HepG2 (cell line): ENCODE data around the gene MCAT. TPM values are rescaled to one million over a fixed set of nuclear protein-coding genes. Genes with fewer than 3 reads are reported as not detected.

Experiments
- ADNP ChIP-seq: sonication (generic); formaldehyde crosslinking; IDR thresholded peaks from 2 replicates; pipeline ENCODE4 v1.4.0; 2020; ENCODE audit warnings: missing genetic modification reagents
- ASH2L ChIP-seq: fragments of 300-600, 200-600 bp; sonication (generic); IDR thresholded peaks from 2 replicates; pipeline ENCODE4 v1.7.0; 2017; ENCODE audit warnings: low read depth, mild to moderate bottlenecking, moderate library complexity, mixed read lengths, low read length; ENCODE audit not compliant: insufficient read length
- ATF7 ChIP-seq, 2 experiments: fragments of 450-650 bp in 1 of 2; sonication (generic) in 1 of 2; formaldehyde crosslinking in 1 of 2; IDR thresholded peaks; 2 replicates each; pipeline versions ENCODE4 v1.4.0 to v1.6.1; 2016 to 2020; ENCODE audit warnings: antibody characterized with exemption in 1 of 2, mild to moderate bottlenecking in 1 of 2, missing genetic modification reagents in 1 of 2
- ATF7-NPFF ChIP-seq: sonication (generic); formaldehyde crosslinking; IDR thresholded peaks from 2 replicates; pipeline ENCODE4 v1.8.1; 2023; ENCODE audit warnings: mild to moderate bottlenecking, low read depth, missing genetic modification reagents, moderate library complexity
- PAF1 ChIP-seq: IDR thresholded peaks from 2 replicates; pipeline ENCODE4 v1.6.1; 2016; ENCODE audit warnings: missing genetic modification reagents, missing compliant biosample characterization
- PHF21A ChIP-seq: sonication (generic); formaldehyde crosslinking; IDR thresholded peaks from 2 replicates; pipeline ENCODE4 v1.5.0; 2020; ENCODE audit warnings: mild to moderate bottlenecking, missing genetic modification reagents
- RARG ChIP-seq: sonication (generic); formaldehyde crosslinking; IDR thresholded peaks from 2 replicates; pipeline ENCODE4 v1.4.0; 2020; ENCODE audit warnings: low read depth, mild to moderate bottlenecking, missing genetic modification reagents
- XBP1 ChIP-seq: sonication (generic); formaldehyde crosslinking; IDR thresholded peaks from 2 replicates; pipeline ENCODE4 v1.5.0; 2020; ENCODE audit warnings: missing genetic modification reagents
- ZBTB21 ChIP-seq: sonication (generic); formaldehyde crosslinking; IDR thresholded peaks from 2 replicates; pipeline ENCODE4 v1.4.0; 2020; ENCODE audit warnings: missing genetic modification reagents
- ZFP41 ChIP-seq: sonication (generic); formaldehyde crosslinking; IDR thresholded peaks from 2 replicates; pipeline ENCODE4 v1.4.0; 2020; ENCODE audit warnings: mild to moderate bottlenecking, missing genetic modification reagents, borderline replicate concordance
- ZFX ChIP-seq: sonication (generic); formaldehyde crosslinking; IDR thresholded peaks from 2 replicates; pipeline ENCODE4 v1.4.0; 2020; ENCODE audit warnings: mild to moderate bottlenecking, low read depth, missing genetic modification reagents, moderate library complexity
- ZNF546 ChIP-seq: sonication (generic); formaldehyde crosslinking; conservative IDR thresholded peaks from 2 replicates; pipeline ENCODE4 v1.8.1; 2023; ENCODE audit warnings: mild to moderate bottlenecking, missing genetic modification reagents
- ZNF605 ChIP-seq: sonication (generic); formaldehyde crosslinking; IDR thresholded peaks from 2 replicates; pipeline ENCODE4 v1.8.0; 2022; ENCODE audit warnings: mild to moderate bottlenecking, missing genetic modification reagents
- polyA plus RNA-seq, 8 experiments: library from polyadenylated mRNA; depleted of rRNA in 3 of 8; stranded (reverse) in 7 of 8; unstranded in 1 of 8; fragments of >200 nt; fragmentation: Illumina TruSeq in 4 of 8; extraction: Trizol in 4 of 8; gene quantifications; 2 replicates each; pipeline versions ENCODE4 v1.2.1 to v1.2.3, GENCODE V29; 2011 to 2016; ENCODE audit warnings: low read depth in 4 of 8, missing spikeins in 1 of 8, mixed read lengths in 1 of 8; ENCODE audit not compliant: insufficient read depth in 1 of 8
- total RNA-seq, 5 experiments: library from RNA; depleted of rRNA; stranded (reverse); fragments of >200 nt; fragmentation: Illumina TruSeq; extraction: Trizol; gene quantifications; 2 replicates each; pipeline ENCODE4 v1.2.3, GENCODE V29; 2016; ENCODE audit warnings: low read depth in 1 of 5
- TF ChIP-seq, protein P1 (sequence below): IDR thresholded peaks from 2 replicates; pipeline ENCODE4 v1.6.1; 2016; ENCODE audit warnings: mild to moderate bottlenecking, missing biosample characterization, missing genetic modification reagents
- TF ChIP-seq, protein P2 (sequence below): fragments of 450-650 bp; IDR thresholded peaks from 2 replicates; pipeline ENCODE4 v1.6.1; 2017
- TF ChIP-seq, protein P3 (sequence below): sonication (generic); formaldehyde crosslinking; IDR thresholded peaks from 2 replicates; pipeline ENCODE4 v1.4.0; 2020; ENCODE audit warnings: mild to moderate bottlenecking, missing genetic modification reagents, borderline replicate concordance
- TF ChIP-seq, protein P4 (sequence below): sonication (generic); formaldehyde crosslinking; IDR thresholded peaks from 2 replicates; pipeline ENCODE4 v1.8.0; 2022; ENCODE audit warnings: missing genetic modification reagents, mild to moderate bottlenecking, inconsistent platforms, borderline replicate concordance
- TF ChIP-seq, protein P5 (sequence below): sonication (generic); formaldehyde crosslinking; IDR thresholded peaks from 2 replicates; pipeline ENCODE4 v1.8.1; 2022; ENCODE audit warnings: mild to moderate bottlenecking, missing genetic modification reagents

MCAT gene
- total and polyA plus RNA-seq, 2 of the 13 experiments (the other 11 are each of a cell fraction or from before 2014, with no cell fraction given), result 9.3 to 16.7 TPM

DNA sequence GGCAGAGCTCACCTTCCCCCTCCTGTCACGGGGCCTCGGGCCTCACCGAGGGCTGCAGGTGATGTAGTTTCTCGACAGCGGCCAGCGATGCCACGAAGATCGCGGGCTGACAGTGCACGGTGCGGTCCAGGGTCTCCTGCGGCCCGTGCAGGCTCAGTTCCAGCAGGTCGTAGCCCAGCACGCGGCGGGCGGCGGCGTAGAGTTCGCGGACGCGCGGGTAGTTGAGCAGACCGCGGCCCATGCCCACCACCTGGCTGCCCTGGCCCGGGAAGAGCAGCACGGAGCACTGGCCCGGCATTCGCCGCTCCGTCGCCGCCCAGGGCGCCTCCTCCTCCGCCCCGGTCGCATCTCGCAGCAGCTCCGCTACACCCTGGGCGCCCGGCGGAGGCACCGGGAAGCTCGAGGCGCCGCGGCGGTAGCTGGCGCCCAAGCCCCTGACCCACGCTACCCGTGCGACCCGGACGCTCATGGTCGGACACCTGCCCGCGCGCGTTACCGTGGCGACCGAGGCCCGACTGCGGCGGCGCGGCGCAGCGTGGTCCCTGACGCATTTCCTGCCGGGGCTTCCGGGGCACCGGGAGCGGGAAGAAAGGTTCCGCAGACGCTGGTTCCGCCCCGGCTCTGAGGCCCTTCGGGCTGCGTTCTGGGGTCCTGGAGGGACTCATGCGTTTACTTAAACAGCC lies at the start of gene MCAT (continued):
- TF ChIP-seq ATF7 (IDR thresholded peaks at IDR 0.05), result no peak
- TF ChIP-seq ATF7 (CRISPR knock-in tag; IDR thresholded peaks at IDR 0.05), result no peak
- TF ChIP-seq PHF21A, result peak; percentile 56; the same call in 1 of the 2 replicates
- TF ChIP-seq ZNF546 (CRISPR knock-in tag), result no peak; the same call in 1 of the 2 replicates
- TF ChIP-seq PAF1, result no peak
- TF ChIP-seq, protein P1, sequence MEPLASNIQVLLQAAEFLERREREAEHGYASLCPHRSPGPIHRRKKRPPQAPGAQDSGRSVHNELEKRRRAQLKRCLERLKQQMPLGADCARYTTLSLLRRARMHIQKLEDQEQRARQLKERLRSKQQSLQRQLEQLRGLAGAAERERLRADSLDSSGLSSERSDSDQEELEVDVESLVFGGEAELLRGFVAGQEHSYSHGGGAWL, result peak; percentile 81
- peak; percentile 51; the same call in 1 of the 2 replicates for TF ChIP-seq ZFP41 (CRISPR knock-in tag)
- no peak for TF ChIP-seq RARG (CRISPR knock-in tag)
- peak; percentile 80 for TF ChIP-seq ATF7-NPFF (CRISPR knock-in tag)
- TF ChIP-seq, protein P2, sequence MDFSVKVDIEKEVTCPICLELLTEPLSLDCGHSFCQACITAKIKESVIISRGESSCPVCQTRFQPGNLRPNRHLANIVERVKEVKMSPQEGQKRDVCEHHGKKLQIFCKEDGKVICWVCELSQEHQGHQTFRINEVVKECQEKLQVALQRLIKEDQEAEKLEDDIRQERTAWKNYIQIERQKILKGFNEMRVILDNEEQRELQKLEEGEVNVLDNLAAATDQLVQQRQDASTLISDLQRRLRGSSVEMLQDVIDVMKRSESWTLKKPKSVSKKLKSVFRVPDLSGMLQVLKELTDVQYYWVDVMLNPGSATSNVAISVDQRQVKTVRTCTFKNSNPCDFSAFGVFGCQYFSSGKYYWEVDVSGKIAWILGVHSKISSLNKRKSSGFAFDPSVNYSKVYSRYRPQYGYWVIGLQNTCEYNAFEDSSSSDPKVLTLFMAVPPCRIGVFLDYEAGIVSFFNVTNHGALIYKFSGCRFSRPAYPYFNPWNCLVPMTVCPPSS, result no peak
- TF ChIP-seq, protein P3, sequence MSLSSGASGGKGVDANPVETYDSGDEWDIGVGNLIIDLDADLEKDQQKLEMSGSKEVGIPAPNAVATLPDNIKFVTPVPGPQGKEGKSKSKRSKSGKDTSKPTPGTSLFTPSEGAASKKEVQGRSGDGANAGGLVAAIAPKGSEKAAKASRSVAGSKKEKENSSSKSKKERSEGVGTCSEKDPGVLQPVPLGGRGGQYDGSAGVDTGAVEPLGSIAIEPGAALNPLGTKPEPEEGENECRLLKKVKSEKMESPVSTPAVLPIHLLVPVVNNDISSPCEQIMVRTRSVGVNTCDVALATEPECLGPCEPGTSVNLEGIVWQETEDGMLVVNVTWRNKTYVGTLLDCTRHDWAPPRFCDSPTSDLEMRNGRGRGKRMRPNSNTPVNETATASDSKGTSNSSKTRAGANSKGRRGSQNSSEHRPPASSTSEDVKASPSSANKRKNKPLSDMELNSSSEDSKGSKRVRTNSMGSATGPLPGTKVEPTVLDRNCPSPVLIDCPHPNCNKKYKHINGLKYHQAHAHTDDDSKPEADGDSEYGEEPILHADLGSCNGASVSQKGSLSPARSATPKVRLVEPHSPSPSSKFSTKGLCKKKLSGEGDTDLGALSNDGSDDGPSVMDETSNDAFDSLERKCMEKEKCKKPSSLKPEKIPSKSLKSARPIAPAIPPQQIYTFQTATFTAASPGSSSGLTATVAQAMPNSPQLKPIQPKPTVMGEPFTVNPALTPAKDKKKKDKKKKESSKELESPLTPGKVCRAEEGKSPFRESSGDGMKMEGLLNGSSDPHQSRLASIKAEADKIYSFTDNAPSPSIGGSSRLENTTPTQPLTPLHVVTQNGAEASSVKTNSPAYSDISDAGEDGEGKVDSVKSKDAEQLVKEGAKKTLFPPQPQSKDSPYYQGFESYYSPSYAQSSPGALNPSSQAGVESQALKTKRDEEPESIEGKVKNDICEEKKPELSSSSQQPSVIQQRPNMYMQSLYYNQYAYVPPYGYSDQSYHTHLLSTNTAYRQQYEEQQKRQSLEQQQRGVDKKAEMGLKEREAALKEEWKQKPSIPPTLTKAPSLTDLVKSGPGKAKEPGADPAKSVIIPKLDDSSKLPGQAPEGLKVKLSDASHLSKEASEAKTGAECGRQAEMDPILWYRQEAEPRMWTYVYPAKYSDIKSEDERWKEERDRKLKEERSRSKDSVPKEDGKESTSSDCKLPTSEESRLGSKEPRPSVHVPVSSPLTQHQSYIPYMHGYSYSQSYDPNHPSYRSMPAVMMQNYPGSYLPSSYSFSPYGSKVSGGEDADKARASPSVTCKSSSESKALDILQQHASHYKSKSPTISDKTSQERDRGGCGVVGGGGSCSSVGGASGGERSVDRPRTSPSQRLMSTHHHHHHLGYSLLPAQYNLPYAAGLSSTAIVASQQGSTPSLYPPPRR (CRISPR knock-in tag), result peak; percentile 54; the same call in 1 of the 2 replicates
- peak; percentile 77 for TF ChIP-seq ASH2L
- no peak for TF ChIP-seq ADNP (CRISPR knock-in tag)
- TF ChIP-seq ZNF605 (CRISPR knock-in tag), result no peak
- peak; percentile 75 for TF ChIP-seq ZFX
- TF ChIP-seq, protein P4, sequence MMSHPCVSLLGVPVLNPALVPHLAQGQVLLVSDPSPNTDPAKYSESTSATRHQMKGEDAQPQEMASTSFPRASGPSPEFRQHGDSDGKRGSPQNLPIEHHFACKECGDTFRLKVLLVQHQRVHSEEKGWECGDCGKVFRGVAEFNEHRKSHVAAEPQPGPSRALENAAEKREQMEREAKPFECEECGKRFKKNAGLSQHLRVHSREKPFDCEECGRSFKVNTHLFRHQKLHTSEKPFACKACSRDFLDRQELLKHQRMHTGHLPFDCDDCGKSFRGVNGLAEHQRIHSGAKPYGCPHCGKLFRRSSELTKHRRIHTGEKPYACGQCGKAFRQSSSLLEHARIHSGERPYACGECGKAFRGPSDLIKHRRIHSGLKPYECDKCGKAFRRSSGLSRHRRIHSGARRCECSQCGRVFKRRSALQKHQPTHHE (CRISPR knock-in tag), result peak; percentile 13; the same call in 1 of the 2 replicates
- TF ChIP-seq XBP1, result no peak
- TF ChIP-seq ZBTB21 (CRISPR knock-in tag), result peak; percentile 44; the same call in 1 of the 2 replicates
- TF ChIP-seq, protein P5, sequence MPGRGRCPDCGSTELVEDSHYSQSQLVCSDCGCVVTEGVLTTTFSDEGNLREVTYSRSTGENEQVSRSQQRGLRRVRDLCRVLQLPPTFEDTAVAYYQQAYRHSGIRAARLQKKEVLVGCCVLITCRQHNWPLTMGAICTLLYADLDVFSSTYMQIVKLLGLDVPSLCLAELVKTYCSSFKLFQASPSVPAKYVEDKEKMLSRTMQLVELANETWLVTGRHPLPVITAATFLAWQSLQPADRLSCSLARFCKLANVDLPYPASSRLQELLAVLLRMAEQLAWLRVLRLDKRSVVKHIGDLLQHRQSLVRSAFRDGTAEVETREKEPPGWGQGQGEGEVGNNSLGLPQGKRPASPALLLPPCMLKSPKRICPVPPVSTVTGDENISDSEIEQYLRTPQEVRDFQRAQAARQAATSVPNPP (CRISPR knock-in tag), result no peak
